Measurements from ENCODE around the gene EHD4.

Gene EHD4

GRCh38 chr15:41897363-41897799 is 75.0 kb downstream of the EHD4 start:
- no peak for TF ChIP-seq CTCF (IDR thresholded peaks at IDR 0.05)

GRCh38 chr15:41896566-41896965 is 75.8 kb downstream of the EHD4 start:
- TF ChIP-seq CTCF (IDR thresholded peaks at IDR 0.05), result no peak

DNA sequence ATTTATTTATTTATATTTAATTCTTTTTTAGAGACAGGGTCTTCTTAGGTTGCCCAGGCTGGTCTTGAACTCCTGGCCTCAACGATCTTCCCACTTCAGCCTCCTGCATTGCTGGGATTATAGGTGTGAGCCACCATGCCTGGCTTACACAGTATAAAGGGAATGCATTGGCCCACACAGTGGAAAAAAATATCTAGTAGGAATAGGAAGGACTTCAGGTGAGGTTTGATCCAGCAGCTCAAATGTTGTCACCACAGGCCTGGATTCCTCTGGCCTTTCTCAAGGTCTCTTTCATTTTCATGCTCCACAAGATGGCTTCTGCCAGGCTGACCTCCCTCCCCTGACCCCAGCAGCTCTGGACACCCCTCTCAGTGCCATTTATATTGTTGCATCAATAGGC is 76.4 kb downstream of the EHD4 start:
- TF ChIP-seq CTCF (IDR thresholded peaks at IDR 0.05), result no peak

DNA sequence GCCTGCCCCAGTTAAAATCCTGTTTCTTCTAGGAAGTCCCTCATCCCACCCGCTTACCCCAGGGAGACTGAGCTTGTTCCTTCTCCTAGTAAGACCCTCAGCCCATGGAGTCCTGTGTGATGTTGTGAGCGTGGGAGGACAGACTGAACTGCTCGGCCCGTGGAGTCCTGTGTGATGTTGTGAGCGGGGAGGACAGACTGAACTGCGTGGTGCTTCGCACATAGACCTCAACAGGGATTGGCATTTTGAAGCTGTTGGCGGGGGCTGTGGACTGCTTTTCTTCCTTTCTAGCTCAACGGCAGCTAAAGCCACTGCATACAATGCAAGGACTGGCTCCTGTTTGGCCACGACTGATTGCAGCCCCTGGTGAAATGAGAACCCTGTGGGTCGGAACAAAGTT is 76.9 kb downstream of the EHD4 start:
- TF ChIP-seq CTCF (IDR thresholded peaks at IDR 0.05), result no peak

GRCh38 chr15:41894791-41895463 is 77.4 kb downstream of the EHD4 start:
- TF ChIP-seq CTCF (IDR thresholded peaks at IDR 0.05), result no peak

DNA sequence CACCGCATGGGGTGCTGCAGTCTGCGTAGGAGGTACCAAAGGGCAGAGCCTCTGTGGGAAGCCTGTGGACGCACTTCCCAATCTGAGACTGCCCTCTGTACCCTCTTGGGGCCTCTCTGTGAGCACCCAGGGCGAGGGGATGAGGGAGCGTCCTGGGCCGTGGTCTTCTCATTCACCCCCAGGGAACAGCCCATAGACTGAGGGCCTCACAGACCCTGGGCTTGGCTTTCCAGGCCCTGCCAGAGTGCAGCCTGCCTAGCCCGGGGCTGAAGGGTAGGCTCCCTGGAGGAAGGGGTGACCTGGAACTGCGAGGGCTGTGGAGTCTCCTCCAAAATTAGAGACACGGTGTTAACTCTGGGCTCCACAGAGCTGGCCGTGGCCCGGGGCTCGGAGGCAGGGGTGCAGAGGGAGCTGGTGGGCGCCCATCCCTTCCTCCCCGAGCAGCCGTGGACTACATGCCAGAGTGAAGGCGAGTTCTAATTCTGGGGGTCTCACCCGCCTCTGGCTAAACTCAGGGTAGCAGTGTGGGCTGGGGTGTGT is 78.0 kb downstream of the EHD4 start:
- no peak for TF ChIP-seq CTCF (IDR thresholded peaks at IDR 0.05)

DNA sequence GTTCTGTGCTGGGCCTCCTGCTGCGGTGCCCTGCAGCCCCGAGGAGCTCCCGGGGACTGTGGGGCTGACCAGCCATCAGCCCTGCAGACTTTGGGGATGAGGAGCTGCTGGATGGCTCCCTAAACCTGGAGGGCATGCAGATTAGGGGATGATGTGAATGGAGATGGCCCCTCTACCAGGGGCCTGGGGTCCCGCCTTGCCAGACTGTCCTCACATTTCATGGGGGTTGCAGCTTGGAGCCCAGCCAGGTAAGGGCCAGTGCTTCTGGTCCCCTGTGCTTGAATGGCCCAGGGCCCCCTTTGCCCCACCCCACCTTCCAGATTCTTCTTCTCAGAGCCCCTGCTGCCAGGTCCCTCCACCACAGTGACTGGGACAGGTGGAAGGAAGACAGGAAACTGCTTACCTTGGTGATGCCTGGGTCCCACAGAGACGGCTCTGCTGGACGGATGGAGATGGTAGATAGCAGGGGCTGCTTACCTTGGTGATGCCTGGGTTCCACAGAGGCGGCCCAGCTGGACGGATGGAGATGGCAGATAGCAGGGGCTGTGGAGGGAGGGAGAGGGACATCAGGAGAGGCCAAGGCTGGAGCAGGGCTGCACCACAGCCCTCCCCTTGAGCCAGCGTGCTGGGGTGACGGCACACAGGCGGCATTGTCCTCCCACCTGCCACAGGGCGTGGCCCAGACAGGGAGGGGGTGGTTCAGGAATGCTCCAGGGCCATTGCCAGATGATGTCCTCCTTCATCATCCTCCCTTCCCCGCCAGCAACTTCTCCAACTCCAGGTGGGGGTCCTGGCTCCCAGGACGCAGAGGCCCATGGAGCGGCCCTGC is 78.7 kb downstream of the EHD4 start, which contains the start of gene SPTBN5:
TSS of gene SPTBN5 (minus strand) at position 632 of the 829 bp plus-strand sequence. CDS start at position 76, 556 bp downstream.
- no peak for TF ChIP-seq CTCF (IDR thresholded peaks at IDR 0.05)

Data from LNCAP (cell line).